ENCODE measurements around the gene DNM3. TPM values are rescaled to one million over a fixed set of nuclear protein-coding genes. Genes with fewer than 3 reads are reported as not detected.

The DNM3 gene
- total RNA-seq, 1 experiment from 2014 or later, result 1.2 TPM

DNA sequence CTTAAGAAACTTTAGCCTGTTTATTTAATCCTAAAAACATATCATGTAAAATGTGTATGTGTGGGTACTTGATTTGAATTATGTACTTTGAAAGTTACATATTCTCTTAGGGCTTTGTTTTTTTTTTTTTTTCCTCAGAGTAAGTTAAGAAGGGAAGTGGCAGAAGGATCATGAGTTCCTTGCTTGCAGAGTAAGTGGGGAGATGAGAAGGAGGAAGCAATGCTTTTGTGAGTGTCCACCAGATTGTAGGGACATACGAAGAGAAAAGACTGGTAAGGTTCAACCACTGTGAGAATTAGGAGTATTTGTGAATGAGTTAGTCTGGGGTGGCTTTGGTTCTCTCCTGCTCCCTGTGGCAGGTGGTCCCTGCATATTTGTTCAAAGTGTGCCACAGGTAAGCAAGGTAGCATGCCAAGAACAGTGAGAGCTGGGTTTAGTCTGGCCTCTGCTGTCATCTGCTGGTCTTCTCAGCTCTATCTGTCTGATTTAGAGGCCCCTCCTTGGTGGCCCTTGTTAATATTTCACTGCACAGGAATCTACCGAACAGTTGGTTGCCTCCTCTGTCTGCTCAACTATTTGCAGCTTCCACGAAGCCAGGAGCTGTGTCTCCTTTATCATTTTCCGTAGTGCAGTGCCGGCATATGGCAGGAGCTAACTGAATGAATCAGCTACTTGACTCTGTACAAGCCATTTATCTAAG lies 9.5 kb downstream of the DNM3 start:
- Mint-ChIP-seq H3K27me3 (ENCODE audit: unreplicated experiment) (no peaks in the 10 kb centered on the region), H3K27ac (ENCODE audit: unreplicated experiment) (no peak overlapping the region), H3K4me3 (ENCODE audit: low read depth, unreplicated experiment) (no peak overlapping the region), H3K4me1 (ENCODE audit: low read depth, unreplicated experiment) (no peaks in the 10 kb centered on the region), H3K9me3 (ENCODE audit: low read depth, unreplicated experiment) (no peaks in the 10 kb centered on the region), H3K36me3 (ENCODE audit: insufficient read depth, unreplicated experiment) (no peaks in the 10 kb centered on the region)
- no peak for DNase-seq
- intact Hi-C loops (cut with micrococcal nuclease; ENCODE audit: unreplicated experiment), result no loop called here
- TF ChIP-seq, protein P1, sequence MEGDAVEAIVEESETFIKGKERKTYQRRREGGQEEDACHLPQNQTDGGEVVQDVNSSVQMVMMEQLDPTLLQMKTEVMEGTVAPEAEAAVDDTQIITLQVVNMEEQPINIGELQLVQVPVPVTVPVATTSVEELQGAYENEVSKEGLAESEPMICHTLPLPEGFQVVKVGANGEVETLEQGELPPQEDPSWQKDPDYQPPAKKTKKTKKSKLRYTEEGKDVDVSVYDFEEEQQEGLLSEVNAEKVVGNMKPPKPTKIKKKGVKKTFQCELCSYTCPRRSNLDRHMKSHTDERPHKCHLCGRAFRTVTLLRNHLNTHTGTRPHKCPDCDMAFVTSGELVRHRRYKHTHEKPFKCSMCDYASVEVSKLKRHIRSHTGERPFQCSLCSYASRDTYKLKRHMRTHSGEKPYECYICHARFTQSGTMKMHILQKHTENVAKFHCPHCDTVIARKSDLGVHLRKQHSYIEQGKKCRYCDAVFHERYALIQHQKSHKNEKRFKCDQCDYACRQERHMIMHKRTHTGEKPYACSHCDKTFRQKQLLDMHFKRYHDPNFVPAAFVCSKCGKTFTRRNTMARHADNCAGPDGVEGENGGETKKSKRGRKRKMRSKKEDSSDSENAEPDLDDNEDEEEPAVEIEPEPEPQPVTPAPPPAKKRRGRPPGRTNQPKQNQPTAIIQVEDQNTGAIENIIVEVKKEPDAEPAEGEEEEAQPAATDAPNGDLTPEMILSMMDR (IDR thresholded peaks at IDR 0.05; ENCODE audit: unreplicated experiment), result no peak
- BruUV-seq (replicated peaks), result no TSS peak
- CTCF ChIA-PET, result no interaction called here

DNA sequence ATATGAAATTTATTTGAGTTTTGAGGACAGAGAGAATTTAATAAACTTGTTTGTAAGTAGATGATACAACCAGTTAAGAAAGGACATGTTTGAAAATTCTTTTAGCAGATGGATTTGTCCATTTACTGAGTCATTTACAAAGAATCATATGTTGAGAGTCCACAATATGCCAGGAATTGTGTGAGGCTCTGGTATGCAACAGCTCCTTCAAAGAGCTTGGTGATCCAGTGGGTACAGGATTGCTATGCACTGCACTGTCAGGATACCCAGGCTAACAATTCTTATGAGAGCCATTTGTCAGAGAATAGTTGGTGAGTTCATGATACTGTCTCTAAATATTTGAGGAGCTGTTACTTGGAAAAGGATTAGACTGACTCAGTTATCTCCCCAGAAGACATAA lies 11.0 kb downstream of the DNM3 start:
- no TSS peak for BruUV-seq (replicated peaks)
- TF ChIP-seq, protein P1 (IDR thresholded peaks at IDR 0.05; ENCODE audit: unreplicated experiment), result no peak
- H3K4me1 Mint-ChIP-seq (ENCODE audit: low read depth, unreplicated experiment), result no peaks in the 10 kb centered on the region
- H3K9me3 Mint-ChIP-seq (ENCODE audit: low read depth, unreplicated experiment), result no peaks in the 10 kb centered on the region
- no peak for DNase-seq
- H3K36me3 Mint-ChIP-seq (ENCODE audit: insufficient read depth, unreplicated experiment), result no peaks in the 10 kb centered on the region
- intact Hi-C loops (cut with micrococcal nuclease; ENCODE audit: unreplicated experiment), result no loop called here
- H3K4me3 Mint-ChIP-seq (ENCODE audit: low read depth, unreplicated experiment), result no peak overlapping the region
- H3K27ac Mint-ChIP-seq (ENCODE audit: unreplicated experiment), result no peak overlapping the region
- H3K27me3 Mint-ChIP-seq (ENCODE audit: unreplicated experiment), result peaks cover 11% of the 10 kb centered on the region
- CTCF ChIA-PET, result no interaction called here

DNA sequence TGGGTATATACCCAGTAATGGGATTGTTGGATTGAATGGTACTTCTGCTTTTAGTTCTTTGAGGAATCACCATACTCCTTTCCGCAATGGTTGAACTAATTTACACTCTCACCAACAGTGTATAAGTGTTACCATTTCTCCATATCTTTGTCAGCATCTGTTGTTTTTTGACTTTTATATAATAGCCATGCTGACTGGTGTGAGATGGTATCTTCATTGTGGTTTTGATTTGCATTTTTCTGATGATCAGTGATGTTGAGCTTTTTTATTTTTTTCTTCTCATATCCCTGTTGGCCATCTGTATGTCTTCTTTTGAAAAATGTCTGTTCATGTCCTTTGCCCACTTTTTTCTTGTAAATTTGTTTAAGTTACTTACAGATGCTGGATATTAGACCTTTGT lies 14.1 kb downstream of the DNM3 start:
- DNase-seq, result no peak
- BruUV-seq (replicated peaks), result no TSS peak
- Mint-ChIP-seq H3K27me3 (ENCODE audit: unreplicated experiment) (peaks cover 24% of the 10 kb centered on the region), H3K36me3 (ENCODE audit: insufficient read depth, unreplicated experiment) (no peaks in the 10 kb centered on the region), H3K4me1 (ENCODE audit: low read depth, unreplicated experiment) (no peaks in the 10 kb centered on the region), H3K4me3 (ENCODE audit: low read depth, unreplicated experiment) (no peak overlapping the region), H3K9me3 (ENCODE audit: low read depth, unreplicated experiment) (no peaks in the 10 kb centered on the region), H3K27ac (ENCODE audit: unreplicated experiment) (no peak overlapping the region)
- intact Hi-C loops (cut with micrococcal nuclease; ENCODE audit: unreplicated experiment), result no loop called here
- CTCF ChIA-PET, result no interaction called here
- TF ChIP-seq, protein P1 (IDR thresholded peaks at IDR 0.05; ENCODE audit: unreplicated experiment), result no peak

DNA sequence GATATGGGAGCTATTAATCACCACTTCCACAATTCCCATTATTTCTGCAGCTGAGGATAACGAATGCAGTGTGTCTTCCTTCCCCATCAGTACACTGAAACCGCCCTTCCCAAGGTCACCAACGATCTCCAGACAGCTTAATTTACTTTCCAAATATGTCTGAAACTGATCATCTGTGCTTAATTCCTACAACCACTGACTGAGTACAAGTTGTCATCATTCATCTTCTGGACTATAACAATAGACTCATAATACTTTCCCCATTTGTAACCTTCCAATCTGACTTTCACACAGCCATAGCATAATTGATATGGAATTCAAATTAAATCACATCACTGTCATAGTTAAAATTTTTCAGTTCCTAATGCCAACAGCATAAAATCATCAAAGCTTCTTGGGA lies 17.4 kb downstream of the DNM3 start:
- CTCF ChIA-PET, result no interaction called here
- TF ChIP-seq, protein P1 (IDR thresholded peaks at IDR 0.05; ENCODE audit: unreplicated experiment), result no peak
- peaks cover 4% of the 10 kb centered on the region for H3K9me3 Mint-ChIP-seq (ENCODE audit: low read depth, unreplicated experiment)
- no peaks in the 10 kb centered on the region for H3K4me1 Mint-ChIP-seq (ENCODE audit: low read depth, unreplicated experiment)
- H3K27ac Mint-ChIP-seq (ENCODE audit: unreplicated experiment), result no peak overlapping the region
- BruUV-seq (replicated peaks), result no TSS peak
- H3K4me3 Mint-ChIP-seq (ENCODE audit: low read depth, unreplicated experiment), result no peak overlapping the region
- no peak for DNase-seq
- intact Hi-C loops (cut with micrococcal nuclease; ENCODE audit: unreplicated experiment), result no loop called here
- no peaks in the 10 kb centered on the region for H3K36me3 Mint-ChIP-seq (ENCODE audit: insufficient read depth, unreplicated experiment)
- H3K27me3 Mint-ChIP-seq (ENCODE audit: unreplicated experiment), result peaks cover 40% of the 10 kb centered on the region
